ENCODE data around the gene ESF1. TPM values are rescaled to one million over a fixed set of nuclear protein-coding genes. Genes with fewer than 3 reads are reported as not detected.

Gene ESF1
- total and polyA plus RNA-seq, 4 donors, result 3.5 to 7.3 (median 5.7) TPM

- Histone ChIP-seq H3K4me1 (ENCODE audit: control insufficient read depth in 4 of 4, insufficient read depth in 4 of 4, low read length in 3 of 4) (peaks cover 0 to 4% (median 0%) of the 10 kb centered on the region in 4 donors), H3K9me3 (ENCODE audit: control insufficient read depth in 4 of 4, low read length in 3 of 4) (no peaks in the 10 kb centered on the region)
- 81% methylated on average over 1 of the region's 1 CpG for WGBS
These were observed 105.8 kb downstream of the ESF1 start for GRCh38 chr20:13678944-13679343.

More at GRCh38 chr20:13678944-13679343, 105.8 kb downstream of the ESF1 start:
- no peak for DNase-seq (ENCODE audit: low spot score)
- no peaks in the 10 kb centered on the region for H3K36me3 ChIP-seq (ENCODE audit: control insufficient read depth in 4 of 4, insufficient read depth in 3 of 4, low read depth in 1 of 4, low read length in 3 of 4)
- H3K27me3 ChIP-seq (ENCODE audit: control insufficient read depth in 4 of 4, insufficient read depth in 4 of 4, low read length in 3 of 4), result no peaks in the 10 kb centered on the region
- H3K4me3 ChIP-seq (ENCODE audit: low read depth in 1 of 3, low read length in 3 of 3), result no peak overlapping the region
- no peak for TF ChIP-seq EGR1 (IDR thresholded peaks at IDR 0.05; ENCODE audit: low read depth in 2 of 2)
- TF ChIP-seq YY1 (IDR thresholded peaks at IDR 0.05), result no peak
- no peak for TF ChIP-seq TAF1 (conservative IDR thresholded peaks at IDR 0.05)
- TF ChIP-seq SP1 (IDR thresholded peaks at IDR 0.05), result no peak
- TF ChIP-seq JUND (IDR thresholded peaks at IDR 0.05), result no peak
- TF ChIP-seq RAD21 (IDR thresholded peaks at IDR 0.05), result no peak
- no peak for TF ChIP-seq ZBTB33 (IDR thresholded peaks at IDR 0.05)
- TF ChIP-seq ATF3 (IDR thresholded peaks at IDR 0.05), result no peak
- no peak for TF ChIP-seq HNF4A (conservative IDR thresholded peaks at IDR 0.05)
- TF ChIP-seq REST (IDR thresholded peaks at IDR 0.05), result no peak
- no peak for TF ChIP-seq FOXA1 (IDR thresholded peaks at IDR 0.05)
- no peak for TF ChIP-seq MAX (IDR thresholded peaks at IDR 0.05)
- TF ChIP-seq NR2F2 (IDR thresholded peaks at IDR 0.05), result no peak
- no peak for TF ChIP-seq CTCF (IDR thresholded peaks at IDR 0.05; ENCODE audit: low read depth, low read length, missing input control)
- TF ChIP-seq HNF4G (IDR thresholded peaks at IDR 0.05), result no peak
- no peak overlapping the region for H3K27ac ChIP-seq (ENCODE audit: low read depth in 1 of 2, low read length in 2 of 2)
- no peak overlapping the region for H3K9ac ChIP-seq (ENCODE audit: low read depth in 1 of 2, low read length in 2 of 2)

Measured in liver (tissue), 9 donors.